Measurements from ENCODE around the gene ADAP2. TPM values are rescaled to one million over a fixed set of nuclear protein-coding genes. Genes with fewer than 3 reads are reported as not detected.
"Not testable (repeated sequence)": the region's sequence is repeated elsewhere in the genome, so short reads cannot be mapped to it uniquely, and the experiment has no call there.

The ADAP2 gene
- total RNA-seq, 1 donor = 0.72 TPM

DNA sequence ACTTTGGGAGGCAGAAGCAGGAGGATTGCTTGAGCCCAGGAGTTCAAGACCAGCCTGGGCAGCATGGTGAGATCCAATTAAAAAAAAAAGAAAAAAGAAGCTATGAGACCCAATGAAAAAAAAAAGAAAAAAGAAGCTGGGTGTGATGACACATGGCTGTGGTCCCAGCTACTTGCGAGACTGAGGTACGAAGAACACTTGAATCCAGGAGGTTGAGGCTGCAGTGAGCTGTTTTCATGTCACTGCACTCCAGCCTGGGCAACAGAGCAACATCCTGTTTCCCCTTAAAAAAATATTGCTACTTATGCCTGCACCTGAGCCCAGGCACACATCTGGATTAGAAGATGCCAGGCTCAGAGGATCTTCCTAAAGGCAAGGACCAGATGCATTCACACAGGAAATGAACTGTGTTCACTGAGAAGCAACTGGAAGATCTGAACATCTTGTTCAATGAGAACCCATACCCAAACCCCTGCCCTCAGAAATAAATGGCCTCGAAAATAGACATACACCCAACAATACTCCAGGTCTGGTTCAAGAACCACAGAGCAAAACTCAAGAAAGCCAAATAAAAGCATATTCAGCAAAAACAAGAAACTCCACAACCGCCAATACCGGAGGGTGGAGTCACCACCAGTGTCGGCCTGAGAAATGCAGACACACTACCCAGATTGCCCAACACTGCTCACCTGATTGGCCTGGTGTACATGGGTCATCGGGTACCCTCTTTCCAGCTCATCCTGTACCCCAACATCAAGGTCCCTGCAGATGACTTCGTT, 53.5 kb downstream of the ADAP2 start:
- no peak overlapping the region for H3K4me3 ChIP-seq (ENCODE audit: insufficient read depth, low read length)
- no peak overlapping the region for H3K4me2 ChIP-seq (ENCODE audit: insufficient read depth, low read length)
- H4K20me1 ChIP-seq (ENCODE audit: insufficient read depth, low read length) = peaks cover 3% of the 10 kb centered on the region
- DNase-seq (ENCODE audit: insufficient read length, low spot score, missing footprints) = no peak
- H3K27me3 ChIP-seq (ENCODE audit: insufficient read depth, low read length) = no peaks in the 10 kb centered on the region
- TF ChIP-seq, protein P1, sequence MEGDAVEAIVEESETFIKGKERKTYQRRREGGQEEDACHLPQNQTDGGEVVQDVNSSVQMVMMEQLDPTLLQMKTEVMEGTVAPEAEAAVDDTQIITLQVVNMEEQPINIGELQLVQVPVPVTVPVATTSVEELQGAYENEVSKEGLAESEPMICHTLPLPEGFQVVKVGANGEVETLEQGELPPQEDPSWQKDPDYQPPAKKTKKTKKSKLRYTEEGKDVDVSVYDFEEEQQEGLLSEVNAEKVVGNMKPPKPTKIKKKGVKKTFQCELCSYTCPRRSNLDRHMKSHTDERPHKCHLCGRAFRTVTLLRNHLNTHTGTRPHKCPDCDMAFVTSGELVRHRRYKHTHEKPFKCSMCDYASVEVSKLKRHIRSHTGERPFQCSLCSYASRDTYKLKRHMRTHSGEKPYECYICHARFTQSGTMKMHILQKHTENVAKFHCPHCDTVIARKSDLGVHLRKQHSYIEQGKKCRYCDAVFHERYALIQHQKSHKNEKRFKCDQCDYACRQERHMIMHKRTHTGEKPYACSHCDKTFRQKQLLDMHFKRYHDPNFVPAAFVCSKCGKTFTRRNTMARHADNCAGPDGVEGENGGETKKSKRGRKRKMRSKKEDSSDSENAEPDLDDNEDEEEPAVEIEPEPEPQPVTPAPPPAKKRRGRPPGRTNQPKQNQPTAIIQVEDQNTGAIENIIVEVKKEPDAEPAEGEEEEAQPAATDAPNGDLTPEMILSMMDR (IDR thresholded peaks at IDR 0.05; ENCODE audit: extremely low read depth, low read depth, low read length) = no peak
- H3K79me2 ChIP-seq (ENCODE audit: insufficient read depth, low read length) = peaks cover 40% of the 10 kb centered on the region
- no peak overlapping the region for H3K27ac ChIP-seq (ENCODE audit: low read depth, low read length)
- peaks cover 2% of the 10 kb centered on the region for H3K36me3 ChIP-seq (ENCODE audit: insufficient read depth, low read length)
- no peaks in the 10 kb centered on the region for H3K9me3 ChIP-seq (ENCODE audit: low read depth, low read length)
- peaks cover 2% of the 10 kb centered on the region for H3K4me1 ChIP-seq (ENCODE audit: insufficient read depth, low read length)
- H2AFZ ChIP-seq (ENCODE audit: low read length) = no peak overlapping the region

DNA sequence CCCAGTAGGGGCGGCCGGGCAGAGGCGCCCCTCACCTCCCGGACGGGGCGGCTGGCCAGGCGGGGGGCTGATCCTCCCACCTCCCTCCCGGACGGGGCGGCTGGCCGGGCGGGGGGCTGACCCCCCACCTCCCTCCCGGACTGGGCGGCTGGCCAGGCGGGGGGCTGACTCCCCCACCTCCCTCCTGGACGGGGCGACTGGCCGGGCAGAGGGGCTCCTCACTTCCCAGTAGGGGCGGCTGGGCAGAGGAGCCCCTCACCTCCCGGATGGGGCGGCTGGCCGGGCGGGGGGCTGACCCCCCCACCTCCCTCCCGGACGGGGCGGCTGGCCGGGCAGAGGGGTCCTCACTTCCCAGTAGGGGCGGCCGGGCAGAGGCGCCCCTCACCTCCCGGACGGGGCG, 58.2 kb downstream of the ADAP2 start:
- Histone ChIP-seq H3K79me2 (ENCODE audit: insufficient read depth, low read length) (peaks cover 36% of the 10 kb centered on the region), H4K20me1 (ENCODE audit: insufficient read depth, low read length) (peaks cover 14% of the 10 kb centered on the region)
- not testable (repeated sequence) for H2AFZ ChIP-seq (ENCODE audit: low read length); H3K27me3 ChIP-seq (ENCODE audit: insufficient read depth, low read length); H3K9me3 ChIP-seq (ENCODE audit: low read depth, low read length); DNase-seq (ENCODE audit: insufficient read length, low spot score, missing footprints); H3K36me3 ChIP-seq (ENCODE audit: insufficient read depth, low read length); H3K27ac ChIP-seq (ENCODE audit: low read depth, low read length); H3K4me1 ChIP-seq (ENCODE audit: insufficient read depth, low read length); H3K4me3 ChIP-seq (ENCODE audit: insufficient read depth, low read length); H3K4me2 ChIP-seq (ENCODE audit: insufficient read depth, low read length)

- H3K4me1 ChIP-seq (ENCODE audit: insufficient read depth, low read length) = no peaks in the 10 kb centered on the region
- DNase-seq (ENCODE audit: insufficient read length, low spot score, missing footprints) = no peak
- TF ChIP-seq, protein P1 (IDR thresholded peaks at IDR 0.05; ENCODE audit: extremely low read depth, low read depth, low read length) = no peak
- H3K27ac ChIP-seq (ENCODE audit: low read depth, low read length) = no peak overlapping the region
- peaks cover 11% of the 10 kb centered on the region for H4K20me1 ChIP-seq (ENCODE audit: insufficient read depth, low read length)
- H3K4me2 ChIP-seq (ENCODE audit: insufficient read depth, low read length) = no peak overlapping the region
- H3K4me3 ChIP-seq (ENCODE audit: insufficient read depth, low read length) = no peak overlapping the region
- H3K27me3 ChIP-seq (ENCODE audit: insufficient read depth, low read length) = no peaks in the 10 kb centered on the region
- peaks cover 25% of the 10 kb centered on the region for H3K79me2 ChIP-seq (ENCODE audit: insufficient read depth, low read length)
- peaks cover 18% of the 10 kb centered on the region for H3K36me3 ChIP-seq (ENCODE audit: insufficient read depth, low read length)
- no peak overlapping the region for H2AFZ ChIP-seq (ENCODE audit: low read length)
- H3K9me3 ChIP-seq (ENCODE audit: low read depth, low read length) = no peaks in the 10 kb centered on the region
Observed at GRCh38 chr17:30981531-30982519, 60.1 kb downstream of the ADAP2 start.

- TF ChIP-seq, protein P1 (IDR thresholded peaks at IDR 0.05; ENCODE audit: extremely low read depth, low read depth, low read length) = no peak
- peaks cover 18% of the 10 kb centered on the region for H3K36me3 ChIP-seq (ENCODE audit: insufficient read depth, low read length)
- H3K4me2 ChIP-seq (ENCODE audit: insufficient read depth, low read length) = no peak overlapping the region
- peaks cover 11% of the 10 kb centered on the region for H4K20me1 ChIP-seq (ENCODE audit: insufficient read depth, low read length)
- no peaks in the 10 kb centered on the region for H3K4me1 ChIP-seq (ENCODE audit: insufficient read depth, low read length)
- H3K79me2 ChIP-seq (ENCODE audit: insufficient read depth, low read length) = peaks cover 23% of the 10 kb centered on the region
- H3K27me3 ChIP-seq (ENCODE audit: insufficient read depth, low read length) = no peaks in the 10 kb centered on the region
- H3K4me3 ChIP-seq (ENCODE audit: insufficient read depth, low read length) = no peak overlapping the region
- H3K9me3 ChIP-seq (ENCODE audit: low read depth, low read length) = no peaks in the 10 kb centered on the region
- H3K27ac ChIP-seq (ENCODE audit: low read depth, low read length) = no peak overlapping the region
- no peak overlapping the region for H2AFZ ChIP-seq (ENCODE audit: low read length)
- no peak for DNase-seq (ENCODE audit: insufficient read length, low spot score, missing footprints)
Observed at GRCh38 chr17:30982855-30983254, 61.1 kb downstream of the ADAP2 start.
